HG03354 (cell line): ENCODE results near the gene GJC2.
A peak's percentile ranks its signal among the peaks of the same experiment; 100 is the strongest.
"Not testable (repeated sequence)": the region's sequence is repeated elsewhere in the genome, so short reads cannot be mapped to it uniquely, and the experiment has no call there.

ENCODE experiments used
- ATAC-seq: cut with Tn5 transposase; IDR thresholded peaks from one replicate; pipeline ENCODE4 v1.9.1; 2021; ENCODE audit warnings: mild to moderate bottlenecking; ENCODE audit not compliant: unreplicated experiment, poor library complexity, severe bottlenecking

GJC2 gene

DNA sequence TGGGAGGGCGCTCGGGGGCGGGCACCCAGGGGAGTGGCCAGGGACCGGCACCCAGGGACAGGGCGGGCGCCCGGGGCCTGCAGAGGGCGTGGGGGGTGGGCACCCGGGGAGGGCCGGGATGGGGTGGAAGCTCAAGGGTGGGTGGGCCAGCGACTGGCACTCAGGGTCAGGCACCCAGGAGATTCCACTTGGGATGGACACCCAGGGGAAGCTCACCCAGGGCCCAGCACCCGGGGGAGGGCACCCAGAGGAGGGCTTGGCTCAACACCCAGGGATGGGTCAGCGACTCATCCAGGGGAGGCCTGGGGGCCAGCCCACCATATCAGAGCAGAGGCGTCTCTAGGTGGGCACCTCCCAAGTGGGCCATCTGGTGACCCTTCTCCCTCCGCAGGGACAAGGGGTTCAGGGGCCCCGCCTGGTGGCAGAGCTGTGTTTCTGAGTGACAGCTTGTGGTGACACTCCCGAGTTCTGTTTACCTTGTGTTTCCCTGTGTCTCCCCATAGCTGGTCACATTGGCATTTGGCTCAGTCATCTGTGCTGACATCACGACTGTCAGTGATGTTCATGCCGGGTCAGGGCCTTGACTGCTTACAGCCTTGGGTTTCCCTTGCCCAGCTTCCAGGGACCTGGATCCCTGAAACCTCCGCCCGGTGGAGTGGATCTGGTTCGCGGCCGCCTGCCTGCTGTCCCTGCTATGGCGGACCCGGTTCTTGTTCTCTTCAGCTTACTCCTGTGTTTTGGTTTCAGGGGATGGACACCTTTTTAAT lies 16.6 kb downstream of the GJC2 start:
- peak; percentile 13 for ATAC-seq

DNA sequence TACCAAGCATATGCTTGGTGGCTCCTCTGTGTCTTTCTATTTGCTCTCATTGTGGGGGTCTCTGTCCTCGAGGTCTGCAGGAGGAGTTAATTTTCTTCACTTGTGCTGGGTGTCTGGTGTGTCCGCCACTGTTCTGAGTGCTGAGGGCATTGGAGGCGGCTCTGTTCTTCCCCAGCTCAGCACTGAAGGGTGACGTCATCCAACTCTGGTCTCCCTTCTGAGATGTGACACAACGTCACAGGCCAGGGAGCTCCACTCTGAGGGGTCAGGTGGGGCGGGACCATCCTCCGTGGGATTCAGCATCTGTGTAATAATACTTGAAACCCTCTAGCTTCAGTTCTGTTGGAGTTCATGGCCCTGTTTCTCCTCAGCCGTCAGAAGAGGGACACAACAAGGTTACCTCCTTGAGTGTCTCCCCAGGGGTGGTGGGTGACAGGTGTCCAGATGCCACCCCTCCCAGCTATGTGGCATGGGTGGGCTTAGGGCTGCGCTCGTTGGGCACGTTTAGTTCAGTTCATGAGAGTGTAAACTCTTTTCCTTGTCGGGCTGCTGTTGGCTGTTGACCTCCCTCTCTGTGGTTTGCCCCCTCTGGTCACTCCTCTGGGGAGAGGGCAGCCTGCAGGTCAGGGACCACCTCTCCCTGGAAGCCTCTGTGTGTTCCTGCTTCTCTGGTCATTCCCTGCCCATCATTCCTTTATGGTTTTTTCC lies 19.0 kb downstream of the GJC2 start:
- ATAC-seq, result no peak

DNA sequence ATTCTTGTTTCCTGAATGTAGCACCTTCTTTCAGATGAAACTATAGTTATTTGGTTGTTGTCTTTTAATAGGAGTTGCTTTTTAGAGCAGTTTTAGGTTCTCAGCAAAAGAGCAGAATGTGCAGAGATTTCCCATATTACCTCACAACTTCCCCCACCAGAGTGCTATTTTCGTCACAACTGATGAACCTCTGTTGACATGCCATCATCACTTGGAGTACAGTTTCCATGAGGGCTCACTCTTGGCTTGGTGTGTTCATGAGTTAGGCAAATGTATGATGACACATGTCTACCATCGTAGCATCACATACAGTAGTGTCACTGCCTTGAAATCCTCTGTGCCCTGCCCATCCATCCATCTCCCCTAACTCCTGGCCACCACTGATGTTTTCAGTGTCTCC lies 19.6 kb downstream of the GJC2 start:
- no peak for ATAC-seq

DNA sequence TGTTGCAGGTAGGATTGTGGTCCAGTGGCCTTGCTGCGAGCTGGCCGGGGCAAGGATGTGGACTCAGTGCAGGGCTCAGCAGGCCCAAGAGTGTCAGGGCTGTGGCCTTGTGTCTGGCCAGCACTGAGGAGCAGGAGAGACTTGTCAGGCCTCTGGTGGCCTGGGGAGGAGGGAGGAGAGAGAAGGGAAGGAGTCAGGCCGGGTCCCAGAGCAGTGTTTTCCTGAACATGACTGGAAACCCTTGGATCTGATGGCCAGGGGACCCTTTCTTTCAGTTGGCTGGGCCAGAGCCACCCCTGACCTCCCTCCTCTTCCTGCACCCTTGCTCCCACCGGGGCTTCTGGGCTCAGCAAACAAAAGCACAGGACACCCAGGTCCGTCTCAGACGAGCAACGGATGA lies 20.9 kb downstream of the GJC2 start:
- ATAC-seq, result no peak

DNA sequence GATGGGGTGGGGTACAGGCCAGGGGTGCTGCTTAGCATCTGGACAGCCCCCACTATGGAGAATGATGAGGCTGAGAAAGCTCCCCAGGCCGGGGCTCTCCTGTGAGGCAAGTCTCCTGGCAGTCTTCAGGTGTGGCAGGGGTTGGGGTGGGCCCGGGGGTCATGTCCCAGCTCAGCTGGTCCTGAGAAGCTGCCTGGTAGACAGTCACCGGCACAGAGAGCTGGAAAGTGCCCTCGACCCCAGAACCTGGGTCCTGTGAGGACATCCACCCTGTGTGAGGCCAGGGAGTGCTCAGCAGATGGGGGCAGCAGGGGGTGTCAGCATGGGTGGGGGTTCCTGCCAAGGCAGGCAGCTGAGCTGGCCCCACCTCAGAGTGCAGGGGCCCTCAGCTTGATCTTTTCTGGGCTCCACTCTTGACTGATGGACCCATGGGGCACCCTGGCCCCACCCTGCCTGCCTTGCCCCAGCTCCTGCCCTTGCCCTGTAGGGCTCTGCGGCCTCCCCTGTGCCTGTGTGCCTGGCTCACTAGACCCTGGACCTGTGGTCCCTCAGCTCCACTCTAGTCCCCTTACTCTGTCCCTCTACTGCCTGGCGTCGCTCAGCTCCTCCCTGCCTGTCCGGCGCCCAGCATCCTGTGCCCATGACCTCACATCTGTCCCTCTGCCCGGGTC lies 21.6 kb downstream of the GJC2 start:
- no peak for ATAC-seq

DNA sequence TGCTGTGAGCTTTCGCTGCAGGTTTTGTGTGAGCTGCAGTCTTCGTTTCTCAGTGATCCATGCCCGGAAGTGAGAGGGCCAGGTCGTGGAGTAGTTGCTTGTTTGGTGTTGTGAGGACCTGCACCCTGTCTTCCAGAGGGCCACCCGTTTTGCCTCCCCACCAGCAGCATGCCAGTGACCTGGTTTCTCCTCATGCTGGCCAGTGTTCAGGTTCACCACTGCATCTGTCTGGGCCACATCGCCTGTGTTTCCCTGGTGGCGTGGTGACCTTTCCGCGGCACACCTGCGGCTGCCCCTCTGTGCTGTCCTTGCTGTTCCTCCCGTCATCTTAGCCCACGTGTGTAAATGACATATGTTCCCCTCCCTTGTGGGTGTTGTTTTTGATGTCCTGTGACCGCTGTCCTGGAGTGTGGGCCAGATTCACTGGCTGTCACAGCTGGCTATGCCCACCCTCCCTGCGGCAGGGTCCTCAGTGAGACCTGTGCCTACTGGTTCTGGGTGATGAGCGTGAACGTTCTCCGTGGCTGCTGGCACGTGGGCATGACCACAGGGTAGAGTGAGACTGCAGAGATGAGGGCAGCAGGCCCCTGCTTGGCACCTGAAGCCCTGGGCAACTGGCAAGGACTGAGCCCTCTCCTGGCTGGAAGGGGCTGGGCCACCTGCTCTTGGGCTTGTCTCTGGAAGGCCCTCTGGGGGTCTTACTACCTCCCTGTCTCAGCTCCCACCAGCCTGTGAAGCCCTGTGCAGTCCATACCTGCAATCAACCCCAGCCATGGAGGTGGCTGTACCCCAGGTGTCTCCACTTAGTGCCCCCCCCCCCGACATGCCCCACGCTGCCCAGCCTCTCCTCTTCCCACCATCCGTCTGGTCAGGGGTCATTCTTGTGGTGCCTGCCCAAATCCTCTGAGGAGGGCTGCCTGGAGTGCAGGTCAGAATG lies 23.1 kb downstream of the GJC2 start:
- no peak for ATAC-seq

DNA sequence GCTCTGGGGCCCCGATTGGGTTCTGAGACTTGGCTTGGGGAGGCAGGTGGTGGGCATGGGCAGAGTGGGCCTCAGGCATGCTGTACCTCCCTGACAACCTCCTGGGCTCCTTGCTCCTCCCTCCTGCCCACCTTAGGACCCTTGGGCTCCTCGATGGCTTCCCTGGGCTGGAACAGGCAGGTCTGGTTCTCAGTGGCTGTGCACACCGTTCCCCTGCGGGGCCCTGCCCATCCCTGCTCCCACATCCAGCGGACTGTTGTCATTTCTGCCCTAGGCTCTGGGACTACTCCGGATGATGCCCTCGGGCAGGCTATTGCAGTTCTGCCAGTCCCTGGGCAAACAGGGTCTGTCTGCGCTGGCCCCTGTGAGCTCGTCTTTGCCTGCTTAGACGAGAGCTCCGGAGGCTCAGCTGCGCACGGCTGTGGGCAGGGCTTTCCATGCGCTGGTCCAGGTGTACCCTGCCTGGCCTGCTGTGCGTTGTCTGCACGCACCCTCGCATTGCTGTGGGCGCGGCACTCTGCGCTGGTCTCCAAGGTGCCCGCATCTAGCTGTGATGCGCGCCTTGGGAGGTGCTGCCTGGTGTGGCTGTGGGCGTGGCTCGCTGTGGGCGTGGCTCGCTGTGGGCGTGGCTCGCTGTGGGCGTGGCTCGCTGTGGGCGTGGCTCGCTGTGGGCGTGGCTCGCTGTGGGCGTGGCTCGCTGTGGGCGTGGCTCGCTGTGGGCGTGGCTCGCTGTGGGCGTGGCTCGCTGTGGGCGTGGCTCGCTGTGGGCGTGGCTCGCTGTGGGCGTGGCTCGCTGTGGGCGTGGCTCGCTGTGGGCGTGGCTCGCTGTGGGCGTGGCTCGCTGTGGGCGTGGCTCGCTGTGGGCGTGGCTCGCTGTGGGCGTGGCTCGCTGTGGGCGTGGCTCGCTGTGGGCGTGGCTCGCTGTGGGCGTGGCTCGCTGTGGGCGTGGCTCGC lies 24.1 kb downstream of the GJC2 start:
- not testable (repeated sequence) for ATAC-seq

DNA sequence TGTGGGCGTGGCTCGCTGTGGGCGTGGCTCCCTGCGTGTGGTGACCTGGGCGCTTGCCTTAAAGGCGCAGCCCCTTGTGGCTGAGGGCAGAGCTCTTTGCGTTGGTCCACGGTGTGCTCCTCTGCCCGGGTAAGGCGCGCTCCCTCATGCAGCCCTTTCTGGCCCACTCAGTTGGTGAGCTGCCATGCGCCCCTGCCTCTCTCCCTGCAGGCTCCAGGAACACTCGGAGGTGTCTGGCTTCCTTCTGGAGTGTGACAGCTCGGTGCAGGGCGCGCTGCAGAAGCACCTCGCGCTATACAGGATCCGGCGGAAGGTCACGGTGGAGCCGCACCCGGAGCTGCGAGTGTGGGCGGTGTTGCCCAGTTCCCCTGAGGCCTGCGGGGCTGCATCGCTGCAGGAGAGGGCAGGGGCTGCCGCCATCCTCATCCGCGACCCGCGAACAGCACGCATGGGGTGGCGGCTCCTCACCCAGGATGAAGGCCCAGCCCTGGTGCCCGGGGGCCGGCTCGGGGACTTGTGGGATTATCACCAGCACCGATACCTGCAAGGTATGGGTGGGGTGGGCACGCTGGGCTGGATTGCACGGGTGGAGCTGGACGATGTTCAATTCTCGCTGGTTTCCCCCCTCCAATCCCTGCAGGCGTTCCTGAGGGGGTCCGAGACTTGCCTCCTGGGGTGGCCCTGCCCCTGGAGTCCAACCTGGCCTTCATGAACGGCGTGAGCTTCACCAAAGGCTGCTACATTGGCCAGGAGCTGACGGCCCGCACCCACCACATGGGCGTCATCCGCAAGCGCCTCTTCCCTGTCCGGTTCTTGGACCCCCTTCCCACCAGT lies 25.0 kb downstream of the GJC2 start:
- ATAC-seq, result no peak

DNA sequence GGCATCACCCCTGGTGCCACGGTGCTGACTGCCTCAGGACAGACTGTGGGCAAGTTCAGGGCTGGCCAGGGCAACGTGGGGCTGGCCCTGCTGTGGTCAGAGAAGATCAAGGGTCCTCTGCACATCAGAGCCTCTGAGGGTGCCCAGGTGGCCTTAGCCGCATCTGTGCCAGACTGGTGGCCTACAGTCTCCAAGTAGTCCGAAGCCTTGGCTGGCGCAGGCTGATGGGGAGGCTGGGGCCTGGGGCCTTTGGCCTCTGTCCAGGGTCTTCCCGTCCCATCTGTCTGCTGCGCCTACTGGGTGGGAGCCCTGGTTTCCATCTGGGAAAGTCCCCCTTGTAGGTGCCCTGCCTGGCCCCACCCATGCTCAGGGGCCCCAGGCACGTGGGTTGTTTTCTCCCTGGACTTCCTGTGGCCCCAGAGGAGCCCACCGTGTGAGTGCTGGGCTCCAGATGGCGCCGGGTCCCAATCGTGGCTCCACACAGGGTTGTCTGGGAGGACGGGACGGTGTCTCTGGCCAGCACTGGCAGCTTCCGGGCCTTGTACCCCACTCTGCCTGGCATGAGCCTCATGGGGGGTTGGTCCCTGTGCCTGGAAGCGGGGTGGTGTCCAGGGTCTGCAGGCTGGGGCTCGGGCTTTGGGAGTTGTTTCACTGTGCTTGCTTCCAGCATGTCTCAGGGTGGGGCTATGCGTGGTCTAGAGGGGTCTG lies 25.7 kb downstream of the GJC2 start:
- no peak for ATAC-seq

DNA sequence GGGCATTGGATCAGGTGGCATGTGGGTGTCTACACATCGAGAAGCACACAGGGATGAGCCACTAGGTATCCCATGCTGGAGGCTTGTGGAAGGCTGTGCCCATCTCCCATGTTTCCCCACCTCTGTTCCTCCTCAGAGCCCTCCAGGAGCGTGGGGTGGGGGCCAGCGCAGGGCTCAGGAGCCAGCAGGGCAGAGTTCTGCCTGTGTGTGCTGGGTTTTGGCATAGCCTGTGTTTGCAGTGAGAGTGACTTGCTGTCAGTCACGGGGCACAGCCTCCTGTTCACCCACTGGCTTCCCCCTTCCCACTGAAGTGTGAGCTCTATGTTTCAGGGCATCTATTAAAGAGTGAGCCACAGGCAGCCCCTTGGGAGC lies 26.3 kb downstream of the GJC2 start:
- no peak for ATAC-seq

DNA sequence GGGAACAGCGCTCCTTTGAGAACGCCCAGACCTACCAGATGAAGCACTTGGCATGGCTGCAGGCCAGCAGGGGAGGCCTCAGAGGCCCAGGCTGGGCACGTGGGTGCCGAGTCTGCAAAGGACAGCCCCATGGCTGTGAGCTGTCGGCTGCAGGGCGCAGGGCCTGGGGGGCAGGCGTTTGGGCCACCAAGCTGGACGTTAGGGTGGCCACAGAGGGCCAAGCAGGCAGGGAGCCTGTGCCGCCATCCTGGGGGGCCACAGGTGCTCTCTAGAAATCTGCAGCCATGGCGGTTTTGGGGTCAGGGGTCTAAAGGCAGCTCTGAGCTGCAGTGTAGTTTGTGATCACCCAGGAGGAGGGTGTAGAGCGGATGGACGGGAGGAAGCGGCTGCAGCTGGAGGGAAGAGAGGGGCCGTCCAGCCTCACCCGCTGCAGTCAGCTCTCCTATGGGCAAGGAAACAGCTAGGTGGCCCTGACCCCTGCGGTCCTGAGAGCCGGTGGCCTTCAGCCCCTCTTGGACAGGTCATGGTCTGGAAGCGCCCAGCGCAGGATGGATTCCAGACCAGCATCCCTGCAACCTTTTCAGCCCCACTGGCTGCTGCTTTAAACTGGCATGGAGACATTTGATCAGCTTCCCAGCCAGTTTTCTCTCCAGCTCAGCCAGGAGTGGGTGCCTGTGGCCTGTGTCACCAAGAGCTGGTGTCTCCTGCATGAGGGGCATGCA lies 26.9 kb downstream of the GJC2 start:
- ATAC-seq, result no peak

DNA sequence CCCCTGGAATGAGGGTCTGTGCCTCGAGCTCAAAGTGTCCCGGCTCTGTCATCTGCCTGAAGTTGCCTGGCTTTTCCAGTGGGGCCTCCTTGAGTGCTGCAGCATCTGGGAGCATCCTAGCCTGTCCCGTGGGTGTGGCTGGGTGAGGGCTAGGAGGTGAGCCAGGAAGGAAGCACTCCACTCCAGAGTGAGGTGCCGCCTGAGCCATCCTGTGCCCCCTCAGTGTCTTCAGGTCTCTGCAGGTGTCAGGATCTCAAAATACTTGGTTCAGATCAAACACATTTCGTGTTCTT lies 27.4 kb downstream of the GJC2 start:
- no peak for ATAC-seq

DNA sequence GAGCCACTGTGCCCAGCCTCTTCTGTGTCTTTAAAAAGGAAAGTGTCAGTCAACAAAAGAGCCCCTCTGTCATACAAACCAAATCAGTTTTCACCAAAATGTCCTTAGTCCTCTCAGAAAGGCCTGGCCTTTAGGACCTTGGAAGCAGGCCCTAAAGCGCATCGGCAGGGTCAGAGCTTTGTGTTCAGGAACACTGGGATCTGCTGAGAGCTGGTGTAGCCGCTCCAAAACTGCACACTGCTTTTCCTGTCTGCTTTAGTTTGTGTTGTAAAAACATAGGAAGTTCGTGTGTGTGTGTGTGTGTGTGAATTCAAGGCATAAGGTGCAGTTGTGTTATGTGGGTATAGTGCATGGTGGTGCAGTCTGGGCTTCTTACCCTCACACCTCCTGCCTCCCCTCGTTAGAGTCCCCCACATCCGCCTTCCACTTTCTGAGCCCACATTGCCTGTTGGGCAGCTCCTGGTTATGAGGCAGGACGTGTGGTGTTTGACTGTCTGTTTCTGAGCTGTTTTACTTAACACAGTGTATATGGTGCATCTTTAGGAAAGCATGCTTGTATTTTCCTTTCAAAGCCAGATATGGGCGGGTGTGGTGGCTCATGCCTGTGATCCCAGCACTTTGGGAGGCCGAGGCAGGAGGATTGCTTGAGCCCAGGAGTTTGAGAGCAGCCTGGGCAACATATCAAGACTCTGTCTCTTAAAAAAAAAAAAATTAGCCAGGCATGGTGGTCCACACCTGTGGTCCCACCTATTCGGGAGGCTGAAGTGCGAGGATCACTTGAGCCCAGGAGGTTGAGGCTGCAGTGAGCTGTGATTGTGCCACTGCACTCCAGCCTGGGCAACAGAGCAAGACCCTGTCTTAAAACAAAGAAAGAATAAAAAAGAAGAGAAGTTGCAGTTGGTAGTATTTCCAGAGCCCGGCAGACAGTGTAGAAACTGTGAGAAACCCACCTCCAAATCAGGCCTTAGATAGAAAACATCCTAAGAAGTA lies 28.3 kb downstream of the GJC2 start:
- ATAC-seq, result no peak

DNA sequence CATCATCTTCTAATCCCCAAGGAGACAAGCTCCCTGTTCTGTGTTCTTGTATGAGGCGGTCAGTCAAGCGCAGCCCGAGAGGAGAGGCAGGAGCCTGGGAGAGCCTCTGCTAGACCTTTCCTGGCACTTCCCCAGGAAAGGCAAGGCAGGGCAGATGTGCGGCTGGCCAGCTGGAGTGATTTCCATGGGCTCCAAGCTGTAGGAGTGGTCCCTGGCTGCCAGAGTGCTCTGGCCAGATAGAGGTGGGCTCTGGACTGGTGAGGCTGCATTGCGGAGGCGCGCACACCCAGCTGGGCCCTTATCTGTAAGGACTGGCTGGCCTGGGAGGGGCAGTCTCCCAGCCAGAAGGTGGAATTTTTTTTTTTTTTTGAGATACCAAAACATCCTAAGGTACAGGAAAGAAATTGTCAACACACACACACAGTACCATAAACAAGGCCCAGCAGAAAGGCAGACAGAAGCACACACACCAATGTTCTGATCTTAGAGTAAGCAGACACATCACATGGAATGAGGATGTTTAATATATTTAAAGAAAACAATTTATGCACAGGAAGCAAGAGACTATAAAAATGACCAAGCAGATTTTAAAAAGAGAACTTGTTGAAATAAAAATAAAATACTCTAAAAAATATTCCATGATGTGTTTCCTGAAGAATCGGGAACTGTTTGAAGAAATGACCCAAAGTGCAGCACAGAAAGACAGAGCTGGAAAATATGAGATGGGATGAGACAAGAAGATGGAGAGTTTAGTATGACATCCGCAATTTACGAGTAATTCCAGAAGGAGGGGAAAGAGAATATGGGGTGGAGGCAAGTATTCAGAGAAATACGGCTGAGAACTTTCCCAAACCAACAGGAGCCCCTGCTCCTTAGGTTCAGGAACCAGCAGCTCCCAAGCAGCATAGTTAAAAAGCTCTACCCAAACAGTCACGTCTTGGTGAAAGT lies 29.3 kb downstream of the GJC2 start:
- ATAC-seq, result no peak
